Panc1 (cell line): ENCODE results near the gene CEP120. TPM values are rescaled to one million over a fixed set of nuclear protein-coding genes. Genes with fewer than 3 reads are reported as not detected.

Experiments
- ATAC-seq: fragments of 200-7000 bp; cut with Tn5 transposase; 2 replicates; pipeline ENCODE4 v1.9.1; 2020; ENCODE audit warnings: mild to moderate bottlenecking, moderate library complexity
- BruUV-seq: library from RNA; stranded (reverse); fragments of 400-500 nt; replicated peaks from 2 replicates; lab custom pipeline; 2021; lab: Mats Ljungman, UMichigan
- CTCF ChIA-PET: fragments of 300-600 bp; sonication (Branson Sonifier 250); formaldehyde crosslinking; loops from one replicate; lab custom pipeline; 2022; ENCODE audit warnings: antibody characterized with exemption; lab: Charles Lee
- POLR2A ChIA-PET: fragments of 300-600 bp; sonication (Branson Sonifier 250); formaldehyde crosslinking; loops from one replicate; lab custom pipeline; 2022; ENCODE audit warnings: antibody characterized with exemption; lab: Charles Lee
- DNase-seq: peaks from one replicate; pipeline ENCODE4 v3.0.0-alpha.2; 2010; ENCODE audit warnings: low read depth, low spot score
- H3K27ac ChIP-seq: 2 replicates; pipeline ENCODE4 v1.5.1; 2011; ENCODE audit warnings: mild to moderate bottlenecking, low read length, inconsistent platforms
- H3K27me3 ChIP-seq: fragments of 200-500 bp; sonication (Bioruptor generic); 2 replicates; pipeline ENCODE4 v1.6.0; 2014; ENCODE audit warnings: low read length, inconsistent platforms; ENCODE audit not compliant: control insufficient read depth, insufficient read depth
- H3K36me3 ChIP-seq: fragments of 200-500 bp; sonication (Bioruptor generic); 2 replicates; pipeline ENCODE4 v1.5.1; 2014; ENCODE audit warnings: inconsistent platforms, mild to moderate bottlenecking, low read length, moderate library complexity; ENCODE audit not compliant: control insufficient read depth, insufficient read depth
- H3K4me1 ChIP-seq: 2 replicates; pipeline ENCODE4 v1.5.1; 2011; ENCODE audit warnings: inconsistent platforms, mild to moderate bottlenecking, low read length, moderate library complexity; ENCODE audit not compliant: control insufficient read depth, insufficient read depth
- H3K4me3 ChIP-seq, 2 experiments: 2 replicates each; pipeline ENCODE4 v1.5.1; 2011 to 2012; ENCODE audit warnings: low read depth in 2 of 2, low read length in 2 of 2, mild to moderate bottlenecking in 2 of 2, inconsistent platforms in 1 of 2, moderate library complexity in 1 of 2
- H3K9me3 ChIP-seq: fragments of 200-500 bp; sonication (Bioruptor generic); 2 replicates; pipeline ENCODE4 v1.5.1; 2014; ENCODE audit warnings: low read depth, mild to moderate bottlenecking, inconsistent platforms, low read length, moderate library complexity; ENCODE audit not compliant: control insufficient read depth, insufficient read depth
- CTCF ChIP-seq: fragments of 450-650 bp; IDR thresholded peaks from 2 replicates; pipeline ENCODE4 v1.5.1; 2017; ENCODE audit warnings: mild to moderate bottlenecking
- POLR2AphosphoS5 ChIP-seq: IDR thresholded peaks from 2 replicates; pipeline ENCODE4 v1.6.1; 2012; ENCODE audit warnings: mild to moderate bottlenecking, low read depth, low read length, moderate library complexity
- REST ChIP-seq, 2 experiments: IDR thresholded peaks; 2 replicates each; pipeline ENCODE4 v1.6.1; 2011 to 2012; ENCODE audit warnings: low read depth in 2 of 2, control low read depth in 1 of 2, low read length in 1 of 2, mild to moderate bottlenecking in 1 of 2, moderate library complexity in 1 of 2; ENCODE audit not compliant: insufficient read depth in 1 of 2
- SIN3A ChIP-seq: IDR thresholded peaks from 2 replicates; pipeline ENCODE4 v1.6.1; 2012; ENCODE audit warnings: low read depth, mild to moderate bottlenecking, low read length, moderate library complexity, borderline replicate concordance; ENCODE audit not compliant: insufficient read depth
- TCF7L2 ChIP-seq: IDR thresholded peaks from 2 replicates; pipeline ENCODE4 v1.6.1; 2011; ENCODE audit warnings: mild to moderate bottlenecking, low read depth, low read length, inconsistent platforms
- in situ Hi-C: cut with HindIII; loops from 2 replicates; pipeline ENCODE4 v1.10.0; 2016; ENCODE audit warnings: low sequenced_read_pairs, low pct_unique_long_range_greater_than_20kb
- intact Hi-C: fragments of 100-400 bp; cut with micrococcal nuclease; formaldehyde crosslinking; loops from one replicate; pipeline ENCODE4 v1.10.0; 2022; ENCODE audit not compliant: unreplicated experiment
- total RNA-seq: library from RNA; stranded (reverse); gene quantifications from one replicate; pipeline ENCODE4 v1.2.1, GENCODE V29; 2021; ENCODE audit not compliant: unreplicated experiment

Gene CEP120
- total RNA-seq, 1 experiment from 2014 or later = 20.1 TPM

GRCh38 chr5:123448743-123449142, 25.5 kb upstream of the CEP120 start:
- CTCF ChIA-PET = no interaction called here
- in situ Hi-C loops (no loop called here), intact Hi-C loops (no loop called here)
- H3K36me3 ChIP-seq = no peaks in the 10 kb centered on the region
- no TSS peak for BruUV-seq
- TF ChIP-seq POLR2AphosphoS5 = no peak
- ATAC-seq (no peak), DNase-seq (no peak)
- no peaks in the 10 kb centered on the region for H3K9me3 ChIP-seq
- POLR2A ChIA-PET = no interaction called here
- no peaks in the 10 kb centered on the region for H3K4me1 ChIP-seq
- H3K27ac ChIP-seq = no peak overlapping the region
- H3K27me3 ChIP-seq = peaks cover 10% of the 10 kb centered on the region; the same call in 1 of the 2 replicates
- H3K4me3 ChIP-seq = no peak overlapping the region

- TF ChIP-seq POLR2AphosphoS5 (no peak), CTCF (no peak), TCF7L2 (no peak), SIN3A (no peak), REST (IDR thresholded peaks at IDR 0.05; ENCODE audit: insufficient read depth in 1 of 2, low read depth in 2 of 2, low read length in 1 of 2) (no peak)
- peaks cover 10% of the 10 kb centered on the region; the same call in 1 of the 2 replicates for H3K27me3 ChIP-seq
Observed at GRCh38 chr5:123448017-123448617, 24.9 kb upstream of the CEP120 start.

GRCh38 chr5:123444016-123444415, 20.8 kb upstream of the CEP120 start:
- Histone ChIP-seq H3K27ac (no peak overlapping the region), H3K36me3 (no peaks in the 10 kb centered on the region), H3K4me3 (no peak overlapping the region), H3K9me3 (no peaks in the 10 kb centered on the region), H3K27me3 (peaks cover 4% of the 10 kb centered on the region; the same call in 1 of the 2 replicates), H3K4me1 (no peaks in the 10 kb centered on the region)
- intact Hi-C loops (no loop called here), in situ Hi-C loops (no loop called here)
- DNase-seq = no peak
- CTCF ChIA-PET = no interaction called here
- POLR2A ChIA-PET = no interaction called here
- no peak for TF ChIP-seq REST (IDR thresholded peaks at IDR 0.05; ENCODE audit: insufficient read depth in 1 of 2, low read depth in 2 of 2, low read length in 1 of 2)
- TF ChIP-seq CTCF = no peak
- no peak for TF ChIP-seq TCF7L2
- no peak for TF ChIP-seq SIN3A
- TF ChIP-seq POLR2AphosphoS5 = no peak
- BruUV-seq = no TSS peak
- ATAC-seq = no peak

More at GRCh38 chr5:123448017-123448617, 24.9 kb upstream of the CEP120 start:
- Histone ChIP-seq H3K4me3 (no peak overlapping the region), H3K4me1 (no peaks in the 10 kb centered on the region), H3K9me3 (no peaks in the 10 kb centered on the region), H3K36me3 (no peaks in the 10 kb centered on the region), H3K27ac (no peak overlapping the region)
- BruUV-seq = no TSS peak
- intact Hi-C loops = no loop called here
- in situ Hi-C loops = no loop called here
- ChIA-PET CTCF (no interaction called here), POLR2A (no interaction called here)
- ATAC-seq (no peak), DNase-seq (no peak)
